Gastroesophageal sphincter (tissue), 4 donors: Measurements from ENCODE around the gene B9D2. TPM values are rescaled to one million over a fixed set of nuclear protein-coding genes. Genes with fewer than 3 reads are reported as not detected.
"Not testable (repeated sequence)": the region's sequence is repeated elsewhere in the genome, so short reads cannot be mapped to it uniquely, and the experiment has no call there.

Source experiments
- ATAC-seq: fragments of 150-250 bp; one replicate; pipeline ENCODE4 v1.9.1; 2016; ENCODE audit warnings: mild to moderate bottlenecking, moderate library complexity
- H3K27ac ChIP-seq, 4 donors: fragments of 200-600 bp; sonication (generic) in 3 of 4; 1 replicate in 3 of 4; 2 replicates in 1 of 4; pipeline ENCODE4 v1.5.1; 2016 to 2019
- H3K27me3 ChIP-seq: fragments of 200-600 bp; sonication (generic); one replicate; pipeline ENCODE4 v1.5.1; 2019
- H3K36me3 ChIP-seq, 2 donors: fragments of 200-600 bp; sonication (generic); one replicate each; pipeline ENCODE4 v1.5.1; 2019; ENCODE audit warnings: control low read depth in 1 of 2
- H3K4me1 ChIP-seq, 3 donors: fragments of 200-600 bp; sonication (generic); 1 replicate in 2 of 3; 2 replicates in 1 of 3; pipeline ENCODE4 v1.5.1; 2016 to 2019; ENCODE audit warnings: control low read depth in 2 of 3
- H3K4me3 ChIP-seq, 2 donors: fragments of 200-600 bp; sonication (generic); one replicate each; pipeline ENCODE4 v1.5.1; 2019; ENCODE audit warnings: mild to moderate bottlenecking in 1 of 2, moderate library complexity in 1 of 2
- H3K9me3 ChIP-seq, 3 donors: fragments of 200-600 bp; sonication (generic); one replicate each; pipeline ENCODE4 v1.5.1; 2017 to 2019; ENCODE audit warnings: control low read depth in 2 of 3
- CTCF ChIP-seq, 4 experiments: fragments of 200-600 bp in 2 of 4; fragments of 450-650 bp in 2 of 4; sonication (generic) in 1 of 4; IDR thresholded peaks; one replicate each; pipeline ENCODE4 v1.5.1; 2017 to 2019; ENCODE audit warnings: antibody characterized with exemption in 4 of 4, mild to moderate bottlenecking in 2 of 4, moderate library complexity in 2 of 4
- EP300 ChIP-seq: sonication (generic); formaldehyde crosslinking; IDR thresholded peaks from one replicate; pipeline ENCODE4 v1.6.1; 2017; ENCODE audit warnings: antibody characterized with exemption, mild to moderate bottlenecking
- POLR2A ChIP-seq, 2 donors: fragments of 450-650 bp; IDR thresholded peaks; one replicate each; pipeline ENCODE4 v1.6.1; 2017; ENCODE audit warnings: antibody characterized with exemption in 2 of 2, mild to moderate bottlenecking in 2 of 2, moderate library complexity in 1 of 2
- POLR2AphosphoS5 ChIP-seq: sonication (generic); formaldehyde crosslinking; IDR thresholded peaks from one replicate; pipeline ENCODE4 v1.6.1; 2017; ENCODE audit warnings: antibody characterized with exemption
- WGBS, 2 donors: methylation state at CpG; one replicate each; pipeline ENCODE4 v1.1.5; 2018; ENCODE audit warnings: low coverage in 1 of 2; 5-methylcytosine and 5-hydroxymethylcytosine counted together
- total RNA-seq, 4 donors: library from RNA; depleted of rRNA; stranded (reverse); fragments of >200 nt; gene quantifications; one replicate each; pipeline ENCODE4 v1.1.0, GENCODE V29; 2016

The B9D2 gene
- total RNA-seq, 4 donors from 2014 or later = 5.2 to 10.1 (median 6.7) TPM

GRCh38 chr19:41351339-41352245 is 12.4 kb downstream of the B9D2 start:
- peaks cover 0 to 63% (median 6%) of the 10 kb centered on the region in 3 donors for H3K4me1 ChIP-seq
- no peaks in the 10 kb centered on the region for H3K27me3 ChIP-seq
- peak; percentile 54 for ATAC-seq
- peak overlapping the region; percentile 75 to 92 for H3K4me3 ChIP-seq
- TF ChIP-seq POLR2AphosphoS5 (peak; percentile 14), POLR2A (IDR thresholded peaks at IDR 0.05) (peak in 1 of 2 donors; percentile 7), EP300 (no peak), CTCF (IDR thresholded peaks at IDR 0.05) (no peak)
- WGBS, 2 donors = 0 to 2% methylated on average over 8 to 23 of the region's 58 CpGs
- H3K27ac ChIP-seq = peak overlapping the region in 3 of 4 donors; percentile 89 to 90 (median 89)
- H3K9me3 ChIP-seq = no peaks in the 10 kb centered on the region
- peaks cover 0 to 19% of the 10 kb centered on the region in 2 donors for H3K36me3 ChIP-seq

GRCh38 chr19:41350735-41351338 is 13.1 kb downstream of the B9D2 start:
- H3K4me1 ChIP-seq = peaks cover 0 to 62% (median 6%) of the 10 kb centered on the region in 3 donors
- H3K27me3 ChIP-seq = no peaks in the 10 kb centered on the region
- peaks cover 0 to 27% of the 10 kb centered on the region in 2 donors for H3K36me3 ChIP-seq
- WGBS, 2 donors = 0 to 2% methylated on average over 8 to 19 of the region's 22 CpGs
- H3K9me3 ChIP-seq = no peaks in the 10 kb centered on the region
- H3K4me3 ChIP-seq = peak overlapping the region; percentile 75 to 92
- peak overlapping the region in 3 of 4 donors; percentile 89 to 90 (median 89) for H3K27ac ChIP-seq
- no peak for ATAC-seq
- no peak for TF ChIP-seq CTCF (IDR thresholded peaks at IDR 0.05)
- no peak for TF ChIP-seq EP300
- TF ChIP-seq POLR2A (IDR thresholded peaks at IDR 0.05) = no peak
- TF ChIP-seq POLR2AphosphoS5 = no peak

- not testable (repeated sequence) for ATAC-seq, H3K27me3 ChIP-seq, H3K4me3 ChIP-seq, H3K9me3 ChIP-seq, H3K27ac ChIP-seq
- peaks cover 0 to 64% of the 10 kb centered on the region in 2 donors for H3K36me3 ChIP-seq
- WGBS, 2 donors = 87 to 90% methylated on average over 7 to 9 of the region's 9 CpGs
- H3K4me1 ChIP-seq = peaks cover 0 to 31% (median 6%) of the 10 kb centered on the region in 3 donors
Measured at GRCh38 chr19:41346916-41347315, 17.0 kb downstream of the B9D2 start.

GRCh38 chr19:41344162-41344561 is 19.8 kb downstream of the B9D2 start:
- Histone ChIP-seq H3K9me3 (no peaks in the 10 kb centered on the region), H3K27ac (no peak overlapping the region), H3K36me3 (peaks cover 0 to 90% of the 10 kb centered on the region in 2 donors), H3K4me1 (peaks cover 0 to 4% (median 0%) of the 10 kb centered on the region in 3 donors), H3K27me3 (no peaks in the 10 kb centered on the region), H3K4me3 (no peak overlapping the region)
- WGBS, 2 donors = 94% methylated on average over 2 of the region's 2 CpGs; no CpG with 5 or more reads in 1 of the 2 donors
- TF ChIP-seq EP300 (no peak), CTCF (IDR thresholded peaks at IDR 0.05) (no peak), POLR2AphosphoS5 (no peak), POLR2A (IDR thresholded peaks at IDR 0.05) (no peak)
- no peak for ATAC-seq

- WGBS, 2 donors = 89 to 98% methylated on average over 5 to 12 of the region's 20 CpGs
- H3K9me3 ChIP-seq = no peaks in the 10 kb centered on the region
- H3K36me3 ChIP-seq = peaks cover 0 to 96% of the 10 kb centered on the region in 2 donors
- H3K4me1 ChIP-seq = no peaks in the 10 kb centered on the region
- ATAC-seq = no peak
- H3K27me3 ChIP-seq = no peaks in the 10 kb centered on the region
- H3K27ac ChIP-seq = no peak overlapping the region
- H3K4me3 ChIP-seq = no peak overlapping the region
- TF ChIP-seq POLR2A (IDR thresholded peaks at IDR 0.05) = no peak
- no peak for TF ChIP-seq CTCF (IDR thresholded peaks at IDR 0.05)
- no peak for TF ChIP-seq POLR2AphosphoS5
- no peak for TF ChIP-seq EP300
Measured at GRCh38 chr19:41341669-41342490, 22.1 kb downstream of the B9D2 start.
